ENCODE measurements around the gene UPF3A. TPM values are rescaled to one million over a fixed set of nuclear protein-coding genes. Genes with fewer than 3 reads are reported as not detected.

UPF3A gene
- total and polyA plus RNA-seq, 9 of the 15 experiments (the other 6 are each of a cell fraction or from before 2014, with no cell fraction given) = 15.6 to 76.5 (median 40.9) TPM

DNA sequence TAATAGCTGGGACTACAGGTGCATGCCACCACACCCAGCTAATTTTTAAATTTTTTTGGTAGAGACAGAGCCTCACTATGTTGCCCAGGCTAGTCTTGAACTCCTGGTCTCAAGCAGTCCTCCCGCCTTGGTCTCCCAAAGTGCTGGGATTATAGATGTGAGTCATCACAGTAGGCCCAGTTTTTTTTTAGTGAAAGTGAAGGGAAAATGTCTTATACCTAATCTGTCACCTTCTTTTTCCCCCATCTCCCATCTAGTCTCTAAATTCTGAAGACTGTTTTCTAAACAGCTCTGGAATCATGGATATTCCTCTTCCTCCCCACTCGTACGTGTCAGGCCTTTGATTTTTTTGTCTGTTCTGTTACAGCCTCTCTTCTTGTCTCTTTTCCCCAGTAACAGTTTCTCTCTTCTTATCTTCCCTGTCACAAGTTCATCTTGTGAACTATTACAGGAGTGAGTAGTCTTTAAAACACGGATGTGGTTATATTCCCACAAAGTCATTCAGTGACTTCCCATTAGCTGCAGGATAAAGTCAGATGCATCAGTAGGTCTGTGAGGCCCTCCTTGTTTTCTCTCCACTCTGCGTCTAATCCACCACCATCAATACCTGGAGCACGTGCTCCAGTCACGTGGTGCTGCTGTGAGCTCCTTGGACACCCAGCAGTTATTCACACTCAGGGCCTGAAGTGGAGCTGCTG lies 43.8 kb upstream of the UPF3A start (continued):
- TF ChIP-seq, protein P1, sequence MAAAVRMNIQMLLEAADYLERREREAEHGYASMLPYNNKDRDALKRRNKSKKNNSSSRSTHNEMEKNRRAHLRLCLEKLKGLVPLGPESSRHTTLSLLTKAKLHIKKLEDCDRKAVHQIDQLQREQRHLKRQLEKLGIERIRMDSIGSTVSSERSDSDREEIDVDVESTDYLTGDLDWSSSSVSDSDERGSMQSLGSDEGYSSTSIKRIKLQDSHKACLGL (CRISPR knock-in tag; IDR thresholded peaks at IDR 0.05; ENCODE audit: borderline replicate concordance, poor library complexity, severe bottlenecking) = no peak
- TF ChIP-seq MCM3 (IDR thresholded peaks at IDR 0.05) (no peak), STAT5A (IDR thresholded peaks at IDR 0.05; ENCODE audit: borderline replicate concordance, low read length) (no peak), ZNF75A (CRISPR knock-in tag; IDR thresholded peaks at IDR 0.05) (no peak), GTF2F1 (IDR thresholded peaks at IDR 0.05; ENCODE audit: low read depth, low read length) (no peak), SREBF2 (CRISPR knock-in tag; IDR thresholded peaks at IDR 0.05) (no peak), HIVEP1 (CRISPR knock-in tag; IDR thresholded peaks at IDR 0.05) (no peak), EZH2 (IDR thresholded peaks at IDR 0.05; ENCODE audit: borderline replicate concordance, low read depth, low read length) (no peak), BRD4 (IDR thresholded peaks at IDR 0.05) (no peak), TRIM28 (IDR thresholded peaks at IDR 0.05) (no peak), ZNF354B (CRISPR knock-in tag; IDR thresholded peaks at IDR 0.05) (no peak), ZFP30 (CRISPR knock-in tag; IDR thresholded peaks at IDR 0.05; ENCODE audit: borderline replicate concordance) (no peak), POLR2G (IDR thresholded peaks at IDR 0.05; ENCODE audit: low read depth, low read length) (no peak), ELF1 (tag; IDR thresholded peaks at IDR 0.05) (no peak), CHD4 (IDR thresholded peaks at IDR 0.05; ENCODE audit: insufficient read depth, insufficient replicate concordance, low read depth, low read length, poor library complexity, severe bottlenecking) (no peak), CCAR2 (IDR thresholded peaks at IDR 0.05; ENCODE audit: low read depth, low read length) (no peak)
- TF ChIP-seq, protein P2, sequence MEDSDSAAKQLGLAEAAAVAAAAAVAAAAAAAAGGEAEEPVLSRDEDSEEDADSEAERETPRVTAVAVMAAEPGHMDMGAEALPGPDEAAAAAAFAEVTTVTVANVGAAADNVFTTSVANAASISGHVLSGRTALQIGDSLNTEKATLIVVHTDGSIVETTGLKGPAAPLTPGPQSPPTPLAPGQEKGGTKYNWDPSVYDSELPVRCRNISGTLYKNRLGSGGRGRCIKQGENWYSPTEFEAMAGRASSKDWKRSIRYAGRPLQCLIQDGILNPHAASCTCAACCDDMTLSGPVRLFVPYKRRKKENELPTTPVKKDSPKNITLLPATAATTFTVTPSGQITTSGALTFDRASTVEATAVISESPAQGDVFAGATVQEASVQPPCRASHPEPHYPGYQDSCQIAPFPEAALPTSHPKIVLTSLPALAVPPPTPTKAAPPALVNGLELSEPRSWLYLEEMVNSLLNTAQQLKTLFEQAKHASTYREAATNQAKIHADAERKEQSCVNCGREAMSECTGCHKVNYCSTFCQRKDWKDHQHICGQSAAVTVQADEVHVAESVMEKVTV (CRISPR knock-in tag; IDR thresholded peaks at IDR 0.05) = no peak
- TF ChIP-seq, protein P3, sequence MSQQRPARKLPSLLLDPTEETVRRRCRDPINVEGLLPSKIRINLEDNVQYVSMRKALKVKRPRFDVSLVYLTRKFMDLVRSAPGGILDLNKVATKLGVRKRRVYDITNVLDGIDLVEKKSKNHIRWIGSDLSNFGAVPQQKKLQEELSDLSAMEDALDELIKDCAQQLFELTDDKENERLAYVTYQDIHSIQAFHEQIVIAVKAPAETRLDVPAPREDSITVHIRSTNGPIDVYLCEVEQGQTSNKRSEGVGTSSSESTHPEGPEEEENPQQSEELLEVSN (IDR thresholded peaks at IDR 0.05; ENCODE audit: borderline replicate concordance in 1 of 2, extremely low read depth in 1 of 2, insufficient read depth in 1 of 2, insufficient read length in 1 of 2, low read depth in 1 of 2, low read length in 1 of 2, poor library complexity in 1 of 2, severe bottlenecking in 1 of 2) = peak in 1 of 2 experiments; percentile 42
- TF ChIP-seq, protein P4, sequence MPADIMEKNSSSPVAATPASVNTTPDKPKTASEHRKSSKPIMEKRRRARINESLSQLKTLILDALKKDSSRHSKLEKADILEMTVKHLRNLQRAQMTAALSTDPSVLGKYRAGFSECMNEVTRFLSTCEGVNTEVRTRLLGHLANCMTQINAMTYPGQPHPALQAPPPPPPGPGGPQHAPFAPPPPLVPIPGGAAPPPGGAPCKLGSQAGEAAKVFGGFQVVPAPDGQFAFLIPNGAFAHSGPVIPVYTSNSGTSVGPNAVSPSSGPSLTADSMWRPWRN (IDR thresholded peaks at IDR 0.05; ENCODE audit: low read depth) = peak; percentile 18; the same call in 1 of the 2 replicates
- TF ChIP-seq, protein P5, sequence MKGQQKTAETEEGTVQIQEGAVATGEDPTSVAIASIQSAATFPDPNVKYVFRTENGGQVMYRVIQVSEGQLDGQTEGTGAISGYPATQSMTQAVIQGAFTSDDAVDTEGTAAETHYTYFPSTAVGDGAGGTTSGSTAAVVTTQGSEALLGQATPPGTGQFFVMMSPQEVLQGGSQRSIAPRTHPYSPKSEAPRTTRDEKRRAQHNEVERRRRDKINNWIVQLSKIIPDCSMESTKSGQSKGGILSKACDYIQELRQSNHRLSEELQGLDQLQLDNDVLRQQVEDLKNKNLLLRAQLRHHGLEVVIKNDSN (CRISPR knock-in tag; IDR thresholded peaks at IDR 0.05) = peak; percentile 97
- TF ChIP-seq, protein P6, sequence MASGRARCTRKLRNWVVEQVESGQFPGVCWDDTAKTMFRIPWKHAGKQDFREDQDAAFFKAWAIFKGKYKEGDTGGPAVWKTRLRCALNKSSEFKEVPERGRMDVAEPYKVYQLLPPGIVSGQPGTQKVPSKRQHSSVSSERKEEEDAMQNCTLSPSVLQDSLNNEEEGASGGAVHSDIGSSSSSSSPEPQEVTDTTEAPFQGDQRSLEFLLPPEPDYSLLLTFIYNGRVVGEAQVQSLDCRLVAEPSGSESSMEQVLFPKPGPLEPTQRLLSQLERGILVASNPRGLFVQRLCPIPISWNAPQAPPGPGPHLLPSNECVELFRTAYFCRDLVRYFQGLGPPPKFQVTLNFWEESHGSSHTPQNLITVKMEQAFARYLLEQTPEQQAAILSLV (tag; IDR thresholded peaks at IDR 0.05) = no peak

Data from K562 (cell line).